OCI-LY7 (cell line): ENCODE data around the gene TNS3. TPM values are rescaled to one million over a fixed set of nuclear protein-coding genes. Genes with fewer than 3 reads are reported as not detected.

Source experiments
- BruUV-seq: library from RNA; stranded (reverse); fragments of 400-500 nt; replicated peaks from 2 replicates; lab custom pipeline; 2021; lab: Mats Ljungman, UMichigan
- CTCF ChIA-PET: fragments of 300-600 bp; sonication (Branson Sonifier 250); formaldehyde crosslinking; loops from one replicate; lab custom pipeline; 2022; ENCODE audit warnings: antibody characterized with exemption; ENCODE audit not compliant: unreplicated experiment; lab: Charles Lee
- POLR2A ChIA-PET: fragments of 300-600 bp; sonication (Branson Sonifier 250); formaldehyde crosslinking; loops from one replicate; lab custom pipeline; 2022; ENCODE audit warnings: antibody characterized with exemption; lab: Charles Lee
- DNase-seq: peaks from one replicate; pipeline ENCODE4 v3.0.0-alpha.2; 2015; ENCODE audit warnings: low spot score
- H2AFZ ChIP-seq: fragments of 200-600 bp; sonication (generic), shearing (Covaris generic); 2 replicates; pipeline ENCODE4 v1.6.1; 2014; ENCODE audit warnings: mild to moderate bottlenecking, antibody characterized with exemption, low read length, moderate library complexity
- H3K27ac ChIP-seq: fragments of 200-600 bp; sonication (generic); 2 replicates; pipeline ENCODE4 v1.5.1; 2014; ENCODE audit warnings: mixed run types, low read depth, mild to moderate bottlenecking, moderate library complexity, low read length, inconsistent platforms; ENCODE audit not compliant: poor library complexity, severe bottlenecking
- H3K36me3 ChIP-seq: fragments of 200-600 bp; sonication (generic); 2 replicates; pipeline ENCODE4 v1.6.1; 2014; ENCODE audit warnings: mild to moderate bottlenecking, antibody characterized with exemption, low read length, moderate library complexity, mixed read lengths; ENCODE audit not compliant: insufficient read depth
- H3K4me1 ChIP-seq: fragments of 200-600 bp; sonication (generic); 2 replicates; pipeline ENCODE4 v1.5.1; 2014; ENCODE audit warnings: mild to moderate bottlenecking, low read length; ENCODE audit not compliant: insufficient read depth, poor library complexity, severe bottlenecking
- H3K4me2 ChIP-seq: fragments of 200-600 bp; sonication (generic); 2 replicates; pipeline ENCODE4 v1.6.1; 2014; ENCODE audit warnings: mild to moderate bottlenecking, low read length
- H3K4me3 ChIP-seq: fragments of 200-600 bp; sonication (generic); 2 replicates; pipeline ENCODE4 v1.5.1; 2014; ENCODE audit warnings: mild to moderate bottlenecking, low read depth, low read length; ENCODE audit not compliant: poor library complexity, severe bottlenecking
- H3K79me2 ChIP-seq: fragments of 200-600 bp; sonication (generic); 2 replicates; pipeline ENCODE4 v1.6.1; 2016; ENCODE audit warnings: low read depth, mild to moderate bottlenecking, low read length, moderate library complexity, mixed read lengths; ENCODE audit not compliant: insufficient read depth
- H3K9me2 ChIP-seq: fragments of 200-600 bp; sonication (generic); 2 replicates; pipeline ENCODE4 v1.6.1; 2016; ENCODE audit warnings: mild to moderate bottlenecking, low read length, mixed read lengths; ENCODE audit not compliant: insufficient read depth
- H3K9me3 ChIP-seq: fragments of 200-600 bp; sonication (generic); 2 replicates; pipeline ENCODE4 v1.6.1; 2014; ENCODE audit warnings: mild to moderate bottlenecking, mixed run types, low read length, mixed read lengths
- H4K20me1 ChIP-seq: fragments of 200-600 bp; sonication (generic); 2 replicates; pipeline ENCODE4 v1.6.1; 2014; ENCODE audit warnings: mild to moderate bottlenecking, antibody characterized with exemption, low read length, moderate library complexity, mixed read lengths; ENCODE audit not compliant: insufficient read depth
- EZH2phosphoT487 ChIP-seq: fragments of 200-600 bp; sonication (generic); IDR thresholded peaks from 2 replicates; pipeline ENCODE4 v1.6.1; 2018; ENCODE audit warnings: low read depth, borderline replicate concordance, mild to moderate bottlenecking, mixed run types, antibody characterized with exemption, low read length, moderate library complexity, mixed read lengths
- intact Hi-C: fragments of 100-400 bp; cut with micrococcal nuclease; formaldehyde crosslinking; loops from one replicate; pipeline ENCODE4 v1.10.0; 2022; ENCODE audit not compliant: unreplicated experiment
- total RNA-seq, 2 experiments: library from RNA; depleted of rRNA in 1 of 2; stranded (reverse); fragments of >200 nt in 1 of 2; shearing (Covaris generic) in 1 of 2; gene quantifications; 2 replicates each; pipeline ENCODE4 v1.2.3, GENCODE V29; 2014 to 2022
- TF ChIP-seq, protein P1 (sequence below): fragments of 200-600 bp; sonication (generic); conservative IDR thresholded peaks from 2 replicates; pipeline ENCODE4 v1.5.1; 2014; ENCODE audit warnings: mild to moderate bottlenecking, antibody characterized with exemption, low read length, moderate library complexity, mixed read lengths

The TNS3 gene
- total RNA-seq, 2 experiments from 2014 or later: 9.5 to 42.1 TPM

DNA sequence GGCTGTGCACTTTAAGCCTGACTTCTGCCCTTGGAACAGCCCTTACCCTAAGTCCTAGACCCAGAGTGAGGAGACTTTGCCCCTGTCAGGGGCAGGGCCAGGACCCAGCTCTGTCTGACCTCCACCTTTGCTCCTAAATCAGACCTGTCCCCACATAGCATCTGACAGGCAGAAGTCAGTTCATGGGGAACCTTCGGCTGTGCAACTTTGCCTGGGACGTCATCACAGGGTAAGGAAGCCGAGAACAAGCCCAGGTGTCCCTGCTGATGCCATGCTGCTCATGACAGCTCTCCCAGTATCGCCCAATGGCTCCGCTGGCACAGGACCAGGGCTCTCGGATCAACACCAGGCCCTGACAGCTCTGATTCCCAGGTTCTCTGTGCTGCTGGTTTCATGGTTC lies 55.4 kb downstream of the TNS3 start:
- Histone ChIP-seq H3K4me1 (no peaks in the 10 kb centered on the region), H3K9me2 (no peaks in the 10 kb centered on the region), H4K20me1 (no peaks in the 10 kb centered on the region), H3K27ac (no peak overlapping the region), H3K4me3 (no peak overlapping the region), H3K79me2 (no peaks in the 10 kb centered on the region), H3K36me3 (peaks cover 26% of the 10 kb centered on the region), H2AFZ (no peak overlapping the region), H3K9me3 (no peaks in the 10 kb centered on the region), H3K4me2 (no peak overlapping the region)
- intact Hi-C loops: no loop called here
- DNase-seq: no peak
- ChIA-PET CTCF (no interaction called here), POLR2A (interaction anchor here (1.7 kb wide), 1 partner anchor 13 kb away, joined by 5 read pairs; no protein-coding TSS in a partner anchor)
- TF ChIP-seq EZH2phosphoT487: no peak
- TF ChIP-seq, protein P1, sequence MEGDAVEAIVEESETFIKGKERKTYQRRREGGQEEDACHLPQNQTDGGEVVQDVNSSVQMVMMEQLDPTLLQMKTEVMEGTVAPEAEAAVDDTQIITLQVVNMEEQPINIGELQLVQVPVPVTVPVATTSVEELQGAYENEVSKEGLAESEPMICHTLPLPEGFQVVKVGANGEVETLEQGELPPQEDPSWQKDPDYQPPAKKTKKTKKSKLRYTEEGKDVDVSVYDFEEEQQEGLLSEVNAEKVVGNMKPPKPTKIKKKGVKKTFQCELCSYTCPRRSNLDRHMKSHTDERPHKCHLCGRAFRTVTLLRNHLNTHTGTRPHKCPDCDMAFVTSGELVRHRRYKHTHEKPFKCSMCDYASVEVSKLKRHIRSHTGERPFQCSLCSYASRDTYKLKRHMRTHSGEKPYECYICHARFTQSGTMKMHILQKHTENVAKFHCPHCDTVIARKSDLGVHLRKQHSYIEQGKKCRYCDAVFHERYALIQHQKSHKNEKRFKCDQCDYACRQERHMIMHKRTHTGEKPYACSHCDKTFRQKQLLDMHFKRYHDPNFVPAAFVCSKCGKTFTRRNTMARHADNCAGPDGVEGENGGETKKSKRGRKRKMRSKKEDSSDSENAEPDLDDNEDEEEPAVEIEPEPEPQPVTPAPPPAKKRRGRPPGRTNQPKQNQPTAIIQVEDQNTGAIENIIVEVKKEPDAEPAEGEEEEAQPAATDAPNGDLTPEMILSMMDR: no peak
- no TSS peak for BruUV-seq

DNA sequence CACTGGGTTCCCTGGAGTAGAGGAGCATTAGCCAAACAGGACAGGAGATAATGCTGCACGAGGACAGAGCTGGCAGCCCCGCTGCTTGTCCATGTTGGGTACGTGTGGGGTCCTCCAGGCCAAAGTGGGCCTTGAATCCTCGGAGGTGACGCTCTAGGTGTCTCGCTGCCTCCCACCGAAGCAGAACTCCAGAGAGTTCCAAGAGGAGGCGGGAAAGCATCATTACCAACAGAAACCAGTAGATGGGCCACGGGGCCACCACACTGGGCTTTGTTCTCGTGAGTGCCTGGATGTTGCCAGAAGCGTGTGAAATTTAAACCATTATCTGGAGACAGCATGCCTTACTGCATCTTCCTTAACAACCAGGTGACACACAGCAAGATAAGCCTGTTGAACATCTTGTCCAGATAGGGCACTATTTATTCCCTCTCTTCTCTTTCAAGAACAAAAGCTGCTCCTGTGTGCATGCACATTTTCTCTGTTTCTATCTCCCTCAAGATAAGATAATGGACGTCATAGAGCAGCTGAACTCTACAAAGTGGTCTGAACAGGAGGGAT lies 56.8 kb downstream of the TNS3 start:
- ChIA-PET POLR2A (interaction anchor here (1.1 kb wide), 1 partner anchor 23 kb away, joined by 6 read pairs; no protein-coding TSS in a partner anchor), CTCF (no interaction called here)
- Histone ChIP-seq H4K20me1 (no peaks in the 10 kb centered on the region), H3K4me2 (no peak overlapping the region), H3K4me1 (no peaks in the 10 kb centered on the region), H3K4me3 (no peak overlapping the region), H3K27ac (no peak overlapping the region), H3K79me2 (no peaks in the 10 kb centered on the region), H3K36me3 (peaks cover 24% of the 10 kb centered on the region), H2AFZ (no peak overlapping the region), H3K9me3 (no peaks in the 10 kb centered on the region), H3K9me2 (no peaks in the 10 kb centered on the region)
- DNase-seq: no peak
- no TSS peak for BruUV-seq
- intact Hi-C loops: no loop called here
- TF ChIP-seq, protein P1: no peak
- TF ChIP-seq EZH2phosphoT487: no peak

DNA sequence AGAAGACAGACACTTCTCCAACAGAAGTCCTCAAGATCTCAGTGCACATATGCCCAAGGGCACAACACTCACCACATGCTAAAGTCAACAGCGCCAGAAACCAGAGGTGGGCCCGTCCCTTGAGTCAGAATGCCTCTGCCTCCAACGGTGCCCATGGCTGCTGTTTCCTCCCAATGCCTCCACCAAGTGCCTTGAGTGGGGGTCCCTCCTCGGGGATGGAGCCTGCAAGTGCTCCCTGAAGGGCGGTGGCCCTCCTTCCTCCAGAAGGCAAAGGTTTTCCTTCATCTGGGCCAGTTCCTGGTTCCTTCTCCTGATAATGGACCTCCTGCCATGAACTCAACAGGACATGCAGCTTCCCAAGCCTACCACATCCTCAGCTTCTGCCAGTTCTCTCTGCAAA lies 58.5 kb downstream of the TNS3 start:
- Histone ChIP-seq H3K4me1 (no peaks in the 10 kb centered on the region), H3K36me3 (peaks cover 11% of the 10 kb centered on the region; the same call in 1 of the 2 replicates), H3K79me2 (no peaks in the 10 kb centered on the region), H3K4me2 (no peak overlapping the region), H4K20me1 (no peaks in the 10 kb centered on the region), H3K9me2 (no peaks in the 10 kb centered on the region), H3K27ac (no peak overlapping the region), H2AFZ (no peak overlapping the region), H3K4me3 (no peak overlapping the region), H3K9me3 (no peaks in the 10 kb centered on the region)
- intact Hi-C loops: no loop called here
- POLR2A ChIA-PET: interaction anchor here (0.6 kb wide), 1 partner anchor 94 kb away, joined by 3 read pairs; no protein-coding TSS in a partner anchor
- DNase-seq: no peak
- TF ChIP-seq EZH2phosphoT487: no peak
- TF ChIP-seq, protein P1: no peak
- CTCF ChIA-PET: no interaction called here
- no TSS peak for BruUV-seq
